ENCODE results near the gene KCTD21. TPM values are rescaled to one million over a fixed set of nuclear protein-coding genes. Genes with fewer than 3 reads are reported as not detected.

The KCTD21 gene
- 10.7 and 11.5 TPM in 2 replicates for total RNA-seq

GRCh38 chr11:78188286-78189173 lies at the start of gene KCTD21, which contains the start of gene USP35:
KCTD21 (minus strand) TSS chr11:78188626; CDS start chr11:78174554, 14,072 bp downstream.
USP35 (plus strand) TSS chr11:78188919; CDS start chr11:78196246, 7,327 bp downstream.

GRCh38 chr11:78139422-78140391 lies 48.7 kb downstream of the KCTD21 start, which contains the start of gene ALG8:
ALG8 (minus strand) TSS chr11:78139626; CDS start chr11:78139588, 38 bp downstream.

Other genes with a start within 250 kb of the KCTD21 start
- 12.4 and 15.6 TPM in 2 replicates for gene INTS4, start 194.0 kb downstream of the KCTD21 start, total RNA-seq
- 0.54 and 0.62 TPM in 2 replicates for gene KCTD14, start 165.3 kb downstream of the KCTD21 start, total RNA-seq
- gene THRSP, start 124.8 kb downstream of the KCTD21 start, total RNA-seq = 0.78 TPM in 1 of 2 replicates, not detected in the other
- 67.9 and 87.2 TPM in 2 replicates for gene NDUFC2, start 108.8 kb downstream of the KCTD21 start, total RNA-seq
- gene ALG8, start 49.0 kb downstream of the KCTD21 start, total RNA-seq = 24.2 and 28.5 TPM in 2 replicates
- 8.2 and 11.6 TPM in 2 replicates for gene USP35, start 293 bp upstream of the KCTD21 start, total RNA-seq
- gene GAB2, start 229.2 kb upstream of the KCTD21 start, total RNA-seq = 5.5 and 18.5 TPM in 2 replicates

All from cardiac ventricle fibroblast (primary cell).